Spleen (tissue), 11 donors: ENCODE data around the gene DIP2C. TPM values are rescaled to one million over a fixed set of nuclear protein-coding genes. Genes with fewer than 3 reads are reported as not detected.

Experiments
- DNase-seq: peaks from one replicate; pipeline ENCODE4 v3.0.0-alpha.2; 2020
- H3K27ac ChIP-seq, 8 donors: fragments of 200-600 bp; sonication (generic) in 7 of 8; 1 replicate in 4 of 8; 2 replicates in 4 of 8; pipeline versions ENCODE4 v1.5.0 to v1.8.0; 2016 to 2021; ENCODE audit warnings: inconsistent platforms in 4 of 8, mild to moderate bottlenecking in 4 of 8, moderate library complexity in 1 of 8
- H3K27me3 ChIP-seq, 7 donors: fragments of 200-600 bp; sonication (generic) in 6 of 7; replicated peaks in 1 of 7; 1 replicate in 4 of 7; 2 replicates in 3 of 7; pipeline versions ENCODE4 v1.5.0 to v1.8.0; 2016 to 2021; ENCODE audit warnings: inconsistent platforms in 3 of 7, mild to moderate bottlenecking in 1 of 7
- H3K36me3 ChIP-seq, 6 donors: fragments of 200-600 bp; sonication (generic) in 5 of 6; 1 replicate in 4 of 6; 2 replicates in 2 of 6; pipeline versions ENCODE4 v1.5.0 to v1.8.0; 2016 to 2021; ENCODE audit warnings: inconsistent platforms in 2 of 6
- H3K4me1 ChIP-seq, 6 donors: fragments of 200-600 bp; sonication (generic) in 5 of 6; 1 replicate in 3 of 6; 2 replicates in 3 of 6; pipeline versions ENCODE4 v1.5.0 to v1.8.0; 2016 to 2021; ENCODE audit warnings: inconsistent platforms in 3 of 6
- H3K4me3 ChIP-seq, 8 donors: fragments of 200-600 bp; sonication (generic) in 7 of 8; 1 replicate in 4 of 8; 2 replicates in 4 of 8; pipeline versions ENCODE4 v1.5.0 to v1.8.0; 2016 to 2021; ENCODE audit warnings: inconsistent platforms in 4 of 8, mild to moderate bottlenecking in 4 of 8, moderate library complexity in 2 of 8
- H3K9me3 ChIP-seq, 8 donors: fragments of 200-600 bp; sonication (generic) in 7 of 8; 1 replicate in 4 of 8; 2 replicates in 4 of 8; pipeline versions ENCODE4 v1.5.0 to v1.8.0; 2016 to 2021; ENCODE audit warnings: inconsistent platforms in 4 of 8
- CTCF ChIP-seq, 11 experiments: fragments of 200-600 bp in 7 of 11; fragments of 450-650 bp in 4 of 11; sonication (generic) in 4 of 11; IDR thresholded peaks in 8 of 11; conservative IDR thresholded peaks in 3 of 11; 1 replicate in 7 of 11; 2 replicates in 4 of 11; pipeline versions ENCODE4 v1.4.0 to v1.8.0; 2016 to 2021; ENCODE audit warnings: antibody characterized with exemption in 11 of 11, inconsistent platforms in 4 of 11, mild to moderate bottlenecking in 1 of 11
- POLR2A ChIP-seq, 3 donors: fragments of 450-650 bp; IDR thresholded peaks; one replicate each; pipeline ENCODE4 v1.5.1; 2017; ENCODE audit warnings: antibody characterized with exemption in 3 of 3, mild to moderate bottlenecking in 1 of 3
- POLR2AphosphoS5 ChIP-seq, 3 donors: sonication (generic); formaldehyde crosslinking; IDR thresholded peaks; one replicate each; pipeline ENCODE4 v1.5.1; 2017; ENCODE audit warnings: antibody characterized with exemption in 3 of 3
- WGBS, 5 donors: extraction: QIAGEN DNeasy Blood & Tissue Kit in 3 of 5; methylation state at CpG; one replicate each; pipeline versions ENCODE4 v1.1.5 to v1.1.7; 2013 to 2018; 5-methylcytosine and 5-hydroxymethylcytosine counted together
- intact Hi-C: fragments of 100-400 bp; cut with DNase I; formaldehyde crosslinking; loops from one replicate; pipeline ENCODE4 v1.15.0; 2023; ENCODE audit warnings: low total_unique reads
- polyA plus RNA-seq, 3 donors: library from polyadenylated mRNA; stranded (reverse); fragments of 200-250 nt; gene quantifications; one replicate each; pipeline ENCODE4 v1.2.1, GENCODE V29; 2013
- total RNA-seq, 7 donors: library from RNA; depleted of rRNA in 3 of 7; stranded (reverse); fragments of >200 nt in 3 of 7; fragmentation: NEBNext Ultra II Directional in 4 of 7; extraction: Animal tissue kit (Norgen Biotek cat#: 25700) in 4 of 7; gene quantifications; one replicate each; pipeline versions ENCODE4 v1.1.0 to v1.2.1, GENCODE V29; 2016 to 2021
- donor health status: healthy with polysubstance abuse.
- donor health status: DM: no; HTN: no; CAD: no; lungs with moderate emphysema.
- donor health status: DM: no; HTN: no; CAD: no.
- donor health status: Bipolar disorder and iron deficiency.
- donor health status: healthy.
- donor health status: DM: no; HTN: no; CAD: no.
- donor health status: DM: yes; HTN: yes; CAD: no.

The DIP2C gene
- total and polyA plus RNA-seq, 10 donors, result 2.2 to 13.1 (median 9.0) TPM

DNA sequence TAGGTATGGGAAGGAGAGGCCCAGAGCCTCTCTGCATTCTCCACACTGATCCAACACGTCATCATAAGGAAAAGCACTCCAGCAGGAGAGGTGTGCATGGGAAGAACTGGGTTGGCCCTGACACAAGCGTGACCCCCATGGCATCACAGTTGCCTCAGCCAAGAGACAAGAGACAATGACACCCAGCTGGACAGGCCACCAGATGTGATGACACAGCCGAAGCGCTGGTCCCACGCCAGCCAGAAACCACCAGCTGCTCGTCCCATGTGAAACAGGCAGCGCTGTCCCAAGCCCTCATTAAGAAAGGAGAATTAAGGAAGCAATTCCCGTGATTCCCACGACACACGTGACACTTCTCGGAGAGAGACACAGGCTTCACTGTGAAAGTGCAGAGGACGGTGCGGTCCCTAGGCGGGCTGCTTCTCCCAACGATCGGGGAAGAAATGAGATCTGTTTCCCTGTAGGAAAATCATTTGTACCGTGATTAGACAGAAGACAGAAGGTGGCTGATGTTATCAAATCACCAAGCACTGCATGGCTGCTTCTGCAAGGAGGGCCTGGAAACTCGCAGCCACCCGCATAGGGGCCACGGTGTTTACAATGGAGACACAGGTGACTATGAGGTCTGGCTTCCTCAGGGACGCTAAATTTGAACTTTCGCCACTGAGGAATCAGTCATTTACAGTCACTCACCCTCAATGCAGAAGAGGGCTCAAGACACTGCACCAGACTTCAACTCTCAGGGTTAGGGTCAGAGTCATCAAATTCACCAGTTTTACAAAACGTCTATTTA, 74.5 kb downstream of the DIP2C start:
- H3K36me3 ChIP-seq, result no peaks in the 10 kb centered on the region
- 81 to 86% (median 83%) methylated on average over 22 to 23 of the region's 23 CpGs for WGBS, 5 donors
- H3K27ac ChIP-seq, result no peak overlapping the region
- no peak for TF ChIP-seq CTCF (IDR thresholded peaks at IDR 0.05 in 8 of 11, conservative IDR thresholded peaks at IDR 0.05 in 3 of 11)
- peak in 2 of 3 donors; percentile 11 to 16 for TF ChIP-seq POLR2AphosphoS5 (IDR thresholded peaks at IDR 0.05)
- intact Hi-C loops, result no loop called here
- no peak overlapping the region for H3K4me3 ChIP-seq
- peak; percentile 40 for DNase-seq
- peaks cover 0 to 45% (median 0%) of the 10 kb centered on the region in 7 donors for H3K27me3 ChIP-seq
- peaks cover 0 to 11% (median 4%) of the 10 kb centered on the region in 6 donors for H3K4me1 ChIP-seq
- no peaks in the 10 kb centered on the region for H3K9me3 ChIP-seq

DNA sequence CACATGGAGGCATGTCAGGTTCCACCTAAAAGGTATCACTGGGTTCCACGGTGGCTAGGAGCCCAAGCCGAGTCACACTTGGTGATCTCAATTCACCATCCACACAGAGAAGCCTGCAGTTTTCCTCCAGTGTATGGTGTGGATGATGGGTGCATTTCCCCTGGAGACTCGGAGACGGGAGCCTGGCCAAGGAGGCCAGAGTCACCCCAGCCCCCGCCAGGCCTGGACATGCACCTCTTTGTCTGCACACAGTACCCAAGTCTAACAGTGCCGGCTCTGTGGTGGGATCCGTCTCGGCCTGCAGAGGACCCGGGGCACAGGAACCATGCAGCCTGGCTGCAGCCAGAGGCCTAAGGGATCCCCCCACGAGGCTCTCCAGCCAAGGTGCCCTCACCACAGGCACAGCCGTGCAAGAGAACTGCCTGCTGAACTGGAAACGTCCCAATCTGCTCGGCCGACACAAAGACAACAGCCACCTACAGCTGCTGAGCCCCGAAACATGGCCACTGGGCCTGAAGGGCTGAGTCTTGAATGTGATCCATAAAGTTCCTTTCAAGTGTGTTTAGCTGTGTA, 75.2 kb downstream of the DIP2C start:
- Histone ChIP-seq H3K27me3 (peaks cover 0 to 38% (median 0%) of the 10 kb centered on the region in 7 donors), H3K4me1 (peaks cover 0 to 6% (median 0%) of the 10 kb centered on the region in 6 donors), H3K27ac (no peak overlapping the region), H3K9me3 (no peaks in the 10 kb centered on the region), H3K36me3 (no peaks in the 10 kb centered on the region), H3K4me3 (no peak overlapping the region)
- intact Hi-C loops, result no loop called here
- DNase-seq, result peak; percentile 65
- 82 to 90% (median 88%) methylated on average over 8 to 15 of the region's 15 CpGs for WGBS, 5 donors
- TF ChIP-seq CTCF (IDR thresholded peaks at IDR 0.05 in 8 of 11, conservative IDR thresholded peaks at IDR 0.05 in 3 of 11), result no peak
- TF ChIP-seq POLR2A (IDR thresholded peaks at IDR 0.05), result no peak
- TF ChIP-seq POLR2AphosphoS5 (IDR thresholded peaks at IDR 0.05), result no peak

DNA sequence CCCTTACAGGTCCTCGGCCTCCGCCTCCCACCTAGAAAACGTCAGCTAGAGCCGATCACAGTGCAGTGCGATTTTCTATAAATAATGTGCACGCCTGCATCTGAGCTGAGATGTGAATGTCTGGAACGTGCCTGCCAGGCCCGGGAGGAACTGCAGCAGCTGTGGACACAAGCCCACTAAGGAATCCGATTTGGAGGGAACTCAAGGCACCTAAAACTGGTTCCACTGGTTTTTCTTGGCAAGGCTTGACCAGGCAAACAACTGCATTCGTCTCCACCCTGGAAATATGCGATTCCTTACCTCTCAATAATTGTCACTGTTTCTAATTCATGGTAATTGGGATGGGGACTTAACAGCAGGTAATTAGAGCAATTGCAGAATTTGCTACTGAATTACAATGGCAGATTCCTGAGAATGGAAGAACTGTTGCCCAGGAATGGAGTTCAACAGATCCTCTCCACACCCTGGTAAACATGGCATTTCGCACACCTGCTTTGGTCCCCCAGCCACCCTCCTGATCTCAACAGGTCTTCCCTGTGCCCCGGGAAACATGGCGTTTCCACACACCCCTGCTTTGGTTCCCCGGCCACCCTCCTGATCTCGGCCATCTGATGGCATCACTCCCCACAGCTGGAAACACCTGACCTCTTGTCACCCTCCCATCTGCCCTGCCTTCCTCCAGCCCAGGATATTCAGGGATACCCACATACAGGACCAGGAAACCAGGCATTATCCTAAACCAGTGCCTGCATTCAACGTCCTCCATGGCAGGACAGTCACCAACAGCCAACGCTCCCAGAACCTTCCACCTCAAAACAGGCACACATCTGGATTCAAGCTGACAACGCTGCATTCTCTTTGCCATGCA, 76.0 kb downstream of the DIP2C start:
- no peak overlapping the region for H3K4me3 ChIP-seq
- no peak overlapping the region for H3K27ac ChIP-seq
- 83 to 88% (median 85%) methylated on average over 19 of the region's 19 CpGs for WGBS, 5 donors

More for the DNA sequence above, 76.0 kb downstream of the DIP2C start:
- Histone ChIP-seq H3K27me3 (peaks cover 0 to 33% (median 0%) of the 10 kb centered on the region in 7 donors), H3K4me1 (no peaks in the 10 kb centered on the region), H3K9me3 (no peaks in the 10 kb centered on the region), H3K36me3 (no peaks in the 10 kb centered on the region)
- intact Hi-C loops, result no loop called here
- no peak for TF ChIP-seq CTCF (IDR thresholded peaks at IDR 0.05 in 8 of 11, conservative IDR thresholded peaks at IDR 0.05 in 3 of 11)
- TF ChIP-seq POLR2A (IDR thresholded peaks at IDR 0.05), result no peak
- no peak for TF ChIP-seq POLR2AphosphoS5 (IDR thresholded peaks at IDR 0.05)
- peak; percentile 63 for DNase-seq
